ENCODE measurements around the gene NOVA1. TPM values are rescaled to one million over a fixed set of nuclear protein-coding genes. Genes with fewer than 3 reads are reported as not detected.

NOVA1 gene
- total RNA-seq, 1 donor from 2014 or later, result 1.9 TPM

- Mint-ChIP-seq H3K36me3 (ENCODE audit: unreplicated experiment) (no peaks in the 10 kb centered on the region), H3K9me3 (ENCODE audit: unreplicated experiment) (no peaks in the 10 kb centered on the region), H3K4me1 (ENCODE audit: unreplicated experiment) (no peaks in the 10 kb centered on the region), H3K27ac (ENCODE audit: unreplicated experiment) (no peak overlapping the region), H3K27me3 (ENCODE audit: unreplicated experiment) (no peaks in the 10 kb centered on the region), H3K4me3 (ENCODE audit: unreplicated experiment) (no peak overlapping the region)
- TF ChIP-seq CTCF (IDR thresholded peaks at IDR 0.05), result no peak
- no peak for DNase-seq (ENCODE audit: extremely low spot score, unreplicated experiment)
These were observed 183.7 kb downstream of the NOVA1 start for GRCh38 chr14:26414103-26414502.

DNA sequence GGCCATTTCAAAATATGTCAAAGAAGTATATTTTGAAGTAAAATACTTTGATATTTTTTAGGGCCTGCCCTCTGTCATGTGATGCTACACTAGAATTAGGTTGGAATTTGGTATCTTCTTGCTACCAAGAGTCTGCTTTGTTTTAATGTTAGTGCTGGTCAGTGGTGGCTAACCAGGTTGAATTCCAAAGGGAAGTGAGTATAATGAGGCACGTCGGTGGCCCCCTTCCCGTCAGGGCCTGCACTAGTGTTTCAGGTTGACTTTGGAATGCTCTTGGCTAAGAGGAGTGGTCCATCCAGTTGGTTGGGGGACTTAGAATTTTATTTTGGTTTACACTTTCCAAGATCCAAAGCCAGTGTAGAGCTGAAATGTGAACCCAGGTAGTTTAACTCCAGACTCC lies 185.4 kb downstream of the NOVA1 start:
- Mint-ChIP-seq H3K9me3 (ENCODE audit: unreplicated experiment) (peaks cover 2% of the 10 kb centered on the region), H3K36me3 (ENCODE audit: unreplicated experiment) (no peaks in the 10 kb centered on the region), H3K4me3 (ENCODE audit: unreplicated experiment) (no peak overlapping the region), H3K4me1 (ENCODE audit: unreplicated experiment) (no peaks in the 10 kb centered on the region), H3K27ac (ENCODE audit: unreplicated experiment) (no peak overlapping the region), H3K27me3 (ENCODE audit: unreplicated experiment) (no peaks in the 10 kb centered on the region)
- no peak for DNase-seq (ENCODE audit: extremely low spot score, unreplicated experiment)
- TF ChIP-seq CTCF (IDR thresholded peaks at IDR 0.05), result no peak

GRCh38 chr14:26410189-26410685 lies 187.6 kb downstream of the NOVA1 start:
- H3K4me3 Mint-ChIP-seq (ENCODE audit: unreplicated experiment), result no peak overlapping the region
- H3K9me3 Mint-ChIP-seq (ENCODE audit: unreplicated experiment), result peaks cover 5% of the 10 kb centered on the region
- no peaks in the 10 kb centered on the region for H3K27me3 Mint-ChIP-seq (ENCODE audit: unreplicated experiment)
- H3K27ac Mint-ChIP-seq (ENCODE audit: unreplicated experiment), result no peak overlapping the region
- TF ChIP-seq CTCF (IDR thresholded peaks at IDR 0.05), result no peak
- no peak for DNase-seq (ENCODE audit: extremely low spot score, unreplicated experiment)
- H3K4me1 Mint-ChIP-seq (ENCODE audit: unreplicated experiment), result no peaks in the 10 kb centered on the region
- no peaks in the 10 kb centered on the region for H3K36me3 Mint-ChIP-seq (ENCODE audit: unreplicated experiment)

DNA sequence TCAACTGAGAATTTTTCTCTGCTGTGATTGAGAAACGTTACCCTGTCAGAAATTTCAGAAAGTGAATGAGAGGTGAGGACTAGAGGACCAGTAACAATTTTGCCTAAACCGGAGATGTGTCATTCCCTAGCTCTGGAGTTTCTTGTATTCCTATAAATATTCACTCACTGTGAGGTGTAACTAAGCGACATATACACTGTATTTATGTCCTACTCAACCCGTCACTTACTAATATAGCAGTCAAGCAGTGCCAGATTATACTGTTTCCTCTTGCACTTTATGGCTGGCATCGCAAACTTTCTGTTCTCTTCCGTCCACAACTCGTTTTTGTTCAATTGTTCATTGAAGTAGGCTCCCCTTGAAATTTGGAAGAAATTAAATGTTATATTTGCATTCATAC lies 192.9 kb downstream of the NOVA1 start:
- no peak for TF ChIP-seq CTCF (IDR thresholded peaks at IDR 0.05)
- H3K9me3 Mint-ChIP-seq (ENCODE audit: unreplicated experiment), result peaks cover 5% of the 10 kb centered on the region
- no peaks in the 10 kb centered on the region for H3K36me3 Mint-ChIP-seq (ENCODE audit: unreplicated experiment)
- H3K27me3 Mint-ChIP-seq (ENCODE audit: unreplicated experiment), result no peaks in the 10 kb centered on the region
- no peak for DNase-seq (ENCODE audit: extremely low spot score, unreplicated experiment)
- H3K4me3 Mint-ChIP-seq (ENCODE audit: unreplicated experiment), result no peak overlapping the region
- H3K27ac Mint-ChIP-seq (ENCODE audit: unreplicated experiment), result no peak overlapping the region
- no peaks in the 10 kb centered on the region for H3K4me1 Mint-ChIP-seq (ENCODE audit: unreplicated experiment)

GRCh38 chr14:26403760-26404159 lies 194.1 kb downstream of the NOVA1 start:
- Mint-ChIP-seq H3K27me3 (ENCODE audit: unreplicated experiment) (no peaks in the 10 kb centered on the region), H3K4me1 (ENCODE audit: unreplicated experiment) (no peaks in the 10 kb centered on the region), H3K27ac (ENCODE audit: unreplicated experiment) (no peak overlapping the region), H3K9me3 (ENCODE audit: unreplicated experiment) (peaks cover 5% of the 10 kb centered on the region), H3K4me3 (ENCODE audit: unreplicated experiment) (no peak overlapping the region), H3K36me3 (ENCODE audit: unreplicated experiment) (no peaks in the 10 kb centered on the region)
- DNase-seq (ENCODE audit: extremely low spot score, unreplicated experiment), result no peak
- no peak for TF ChIP-seq CTCF (IDR thresholded peaks at IDR 0.05)
